Embryonic facial prominence (tissue), 1 donor: Measurements from ENCODE around the gene BDH1.

Source experiments
- DNase-seq: peaks from one replicate; pipeline ENCODE4 v3.0.0-alpha.2; 2016; ENCODE audit errors: extremely low spot score

BDH1 gene

DNA sequence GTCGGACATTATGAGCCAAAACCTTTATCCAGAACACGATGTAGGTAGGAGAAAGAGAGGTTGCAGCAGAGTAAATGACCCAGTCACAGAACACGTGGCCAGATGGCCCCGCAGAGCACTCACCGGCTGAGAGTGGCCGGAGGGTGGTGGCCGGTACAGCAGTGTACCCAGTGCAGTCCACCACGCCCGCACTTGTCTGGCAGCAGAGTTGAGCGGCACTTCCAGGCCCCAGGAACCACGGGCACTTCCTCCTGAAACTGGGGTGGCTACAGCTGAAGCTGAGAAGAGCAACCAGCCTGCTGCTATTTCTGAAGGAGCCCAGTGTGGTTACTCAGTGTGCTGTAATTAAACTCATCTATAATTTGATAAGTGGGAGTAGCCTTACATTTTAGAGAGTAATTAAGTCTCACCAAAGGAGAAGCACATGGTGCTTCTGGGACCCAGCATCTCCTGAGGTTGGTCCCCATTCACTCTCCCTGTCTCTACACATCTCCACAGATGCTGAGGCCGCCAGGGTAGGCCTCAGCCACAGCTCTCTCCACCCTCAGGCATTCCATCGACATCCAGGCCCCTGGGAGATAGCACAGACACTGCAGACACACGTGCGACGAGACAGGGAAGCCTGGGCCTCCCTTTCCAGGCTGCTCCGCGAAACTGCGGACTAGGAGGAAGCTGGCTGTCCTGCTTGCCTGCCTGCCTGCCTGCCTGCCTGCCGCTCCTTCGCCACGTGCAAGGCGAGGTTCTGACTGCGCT, 49.8 kb downstream of the BDH1 start:
- no peak for DNase-seq

DNA sequence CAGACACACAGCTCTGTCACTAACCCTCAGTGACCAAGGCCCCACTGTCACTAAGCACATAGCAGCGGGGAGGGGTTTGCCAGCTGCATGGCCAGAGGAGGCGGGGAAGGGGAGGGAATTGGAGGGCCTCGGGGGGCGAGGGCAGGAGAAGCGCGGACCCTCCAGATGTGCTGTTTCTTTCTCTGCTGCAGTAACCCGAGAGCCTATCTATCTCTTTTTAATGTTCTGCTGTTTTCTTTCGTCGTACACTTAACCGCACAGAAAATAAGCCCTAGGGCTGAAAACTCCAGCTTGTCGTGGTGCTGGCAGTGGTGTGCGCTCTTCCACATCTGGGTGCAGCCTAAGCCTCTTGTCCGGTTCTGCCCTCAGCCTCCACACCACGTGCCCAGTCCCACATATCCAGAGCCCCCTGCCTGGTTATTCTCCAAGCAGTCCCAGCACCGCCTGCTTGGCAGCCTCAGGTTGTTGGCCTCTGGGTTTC, 51.1 kb downstream of the BDH1 start:
- DNase-seq: no peak

DNA sequence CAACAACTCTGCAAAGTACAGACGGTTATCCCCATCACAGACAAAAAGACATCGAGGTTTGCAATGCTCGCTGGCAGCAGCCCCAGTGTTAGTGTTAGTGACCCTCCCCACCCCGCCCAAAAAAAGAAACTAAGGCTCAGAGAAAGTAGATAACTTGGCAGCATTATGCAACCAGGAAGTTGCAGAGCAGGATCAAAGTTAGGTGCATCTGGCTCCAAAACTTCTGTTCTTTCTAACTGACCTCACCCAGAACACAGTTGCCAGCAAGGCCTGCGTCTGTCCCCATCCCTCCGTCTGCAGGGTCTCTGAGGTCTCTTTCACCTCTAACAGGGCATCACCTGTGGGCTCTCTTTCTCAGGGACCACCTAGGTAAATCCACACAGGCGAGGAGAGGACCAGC, 51.5 kb downstream of the BDH1 start:
- no peak for DNase-seq

DNA sequence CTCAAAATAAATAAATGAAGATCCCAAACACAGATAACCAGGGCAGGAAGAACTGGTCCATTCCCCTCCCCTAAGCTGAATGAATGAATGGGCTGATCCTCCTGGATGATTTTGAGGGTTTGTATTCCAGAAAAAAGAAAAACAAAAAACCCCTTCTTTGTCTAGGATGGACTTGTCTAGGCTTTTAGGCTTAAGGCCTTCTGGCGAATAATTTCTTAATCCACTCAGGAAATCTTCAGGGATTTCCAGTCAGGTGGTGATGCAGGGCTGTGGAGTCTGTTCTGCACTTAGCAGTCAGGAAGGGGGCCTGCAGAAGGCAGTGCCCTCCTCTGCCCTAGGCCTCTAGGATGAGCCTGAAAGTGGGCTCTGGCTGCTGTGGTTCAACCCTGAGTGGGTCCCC, 52.1 kb downstream of the BDH1 start:
- no peak for DNase-seq

DNA sequence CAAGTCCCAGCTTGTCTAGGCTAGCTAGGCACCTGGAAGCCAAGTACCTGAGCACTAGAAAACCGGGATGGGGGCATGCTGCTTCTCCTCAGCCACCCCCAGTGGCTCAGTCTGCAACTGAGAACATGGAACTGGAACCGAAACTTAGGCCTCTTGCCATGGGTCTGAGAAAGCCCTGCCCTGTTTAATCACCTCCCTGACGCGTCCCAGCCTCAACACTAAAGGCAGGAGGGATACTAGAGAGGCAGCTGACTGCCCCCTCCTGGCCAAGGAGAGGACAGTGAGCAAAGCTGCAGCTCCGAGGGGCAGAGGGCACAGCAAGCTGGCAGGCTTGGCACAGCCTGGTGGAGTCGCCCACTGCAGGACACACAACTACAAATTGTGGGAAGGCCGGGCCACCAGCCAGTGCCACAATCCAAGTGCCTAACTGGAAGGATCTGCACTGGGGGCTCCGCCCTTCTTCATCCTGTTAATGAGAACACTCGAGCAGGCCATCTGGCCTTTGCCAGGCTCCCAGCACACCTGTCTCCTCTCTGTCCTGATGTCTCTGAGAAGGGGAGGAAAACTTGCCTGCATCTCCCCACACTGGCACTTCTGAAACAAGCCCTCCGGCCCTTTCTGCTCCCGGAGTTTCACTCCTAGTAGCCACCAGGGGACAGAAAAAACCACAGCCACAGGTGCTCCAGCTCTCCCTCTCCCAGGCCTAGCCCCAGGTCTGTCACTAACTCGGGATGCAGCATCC, 53.7 kb downstream of the BDH1 start:
- no peak for DNase-seq

DNA sequence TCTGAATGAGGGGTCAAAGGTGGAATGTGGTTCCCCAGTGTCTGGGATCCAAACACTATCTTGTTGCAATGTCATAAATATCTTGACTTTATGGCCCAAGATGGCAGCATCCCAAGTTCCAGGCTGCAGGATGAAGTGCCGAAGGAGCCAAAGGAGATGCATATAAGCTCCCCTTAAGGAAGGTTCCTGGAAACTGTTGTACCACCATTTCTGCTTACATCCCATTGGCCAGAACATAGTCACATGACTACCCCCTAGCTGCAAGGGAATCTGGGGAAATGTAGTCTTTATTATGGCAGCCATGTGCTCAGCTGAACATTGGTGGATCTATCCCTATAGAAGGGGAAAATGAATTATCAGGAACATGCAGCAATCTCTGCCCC, 54.3 kb downstream of the BDH1 start:
- DNase-seq: no peak

DNA sequence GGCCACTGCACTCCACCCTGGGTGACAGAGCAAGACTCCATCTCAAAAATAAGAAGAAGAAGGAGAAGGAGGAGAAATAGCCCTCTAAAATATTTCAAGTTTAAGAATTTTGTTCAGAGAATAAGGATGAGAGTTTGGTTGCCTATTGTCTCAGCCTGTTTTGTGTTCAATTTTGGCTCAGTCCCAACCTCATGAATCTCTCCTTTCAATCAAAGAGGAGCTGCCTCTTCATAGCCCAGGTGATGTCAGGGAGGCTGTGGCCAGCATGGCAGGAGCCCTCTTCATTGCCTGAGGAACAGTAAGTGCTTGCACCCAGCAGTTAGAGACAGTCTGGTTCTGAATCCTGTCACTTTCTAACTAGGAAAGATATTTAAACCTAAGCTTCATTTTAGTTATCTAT, 55.0 kb downstream of the BDH1 start:
- DNase-seq: no peak

DNA sequence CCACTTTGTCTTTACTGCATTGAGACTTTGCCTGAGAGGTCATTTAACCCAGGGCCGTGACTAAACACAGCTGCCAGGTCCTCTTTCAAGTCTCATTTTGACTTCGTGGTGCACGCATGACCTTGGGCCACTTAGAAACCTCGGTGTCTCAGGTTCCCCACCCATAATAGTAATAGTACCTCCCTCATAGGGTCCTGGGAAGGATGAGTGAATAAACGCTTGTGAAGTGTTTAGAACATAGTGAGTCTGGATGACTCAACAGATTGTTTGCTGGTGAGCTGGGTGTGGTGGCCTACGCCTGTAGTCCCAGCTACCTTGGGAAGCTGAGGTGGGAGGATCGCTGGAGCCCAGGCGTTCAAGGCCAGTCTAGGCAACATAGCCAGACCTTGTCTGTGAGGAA, 56.3 kb downstream of the BDH1 start:
- no peak for DNase-seq

DNA sequence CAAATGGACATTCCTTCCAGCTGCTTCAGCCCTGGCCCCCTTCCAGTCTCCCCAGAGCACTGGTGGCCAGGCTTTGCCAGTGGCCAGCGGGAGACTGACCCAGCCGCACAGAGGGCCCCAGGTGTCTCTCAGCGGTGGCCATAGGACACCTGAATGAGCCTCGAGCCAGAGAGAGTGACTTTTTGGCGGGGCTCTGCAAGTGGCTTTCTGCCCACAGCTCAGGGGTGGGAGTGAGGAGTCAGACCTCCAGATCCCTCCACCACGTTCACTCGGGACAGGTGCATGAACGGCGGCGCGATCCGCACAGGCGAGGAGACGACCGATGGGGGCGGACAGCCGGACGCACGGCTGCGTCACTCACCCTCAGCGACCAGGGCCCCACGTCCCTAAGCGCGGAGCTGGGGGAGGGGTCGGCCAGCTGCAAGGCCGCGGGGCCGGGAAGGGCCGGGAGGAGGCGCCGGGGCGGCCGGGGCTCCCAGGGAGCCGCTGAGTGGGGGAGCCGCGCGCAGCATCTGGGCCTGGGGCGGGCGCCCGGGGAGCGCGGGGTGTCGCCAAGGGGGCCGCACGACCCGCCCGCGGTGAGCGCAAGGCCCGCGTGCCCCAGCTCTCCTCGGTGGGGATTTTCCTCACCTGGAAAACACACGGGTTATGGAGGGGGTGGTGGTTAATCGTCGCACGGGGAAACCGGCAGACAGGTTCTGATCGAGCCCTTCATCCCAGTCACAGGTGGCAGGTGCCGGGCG, 57.1 kb downstream of the BDH1 start:
- no peak for DNase-seq

DNA sequence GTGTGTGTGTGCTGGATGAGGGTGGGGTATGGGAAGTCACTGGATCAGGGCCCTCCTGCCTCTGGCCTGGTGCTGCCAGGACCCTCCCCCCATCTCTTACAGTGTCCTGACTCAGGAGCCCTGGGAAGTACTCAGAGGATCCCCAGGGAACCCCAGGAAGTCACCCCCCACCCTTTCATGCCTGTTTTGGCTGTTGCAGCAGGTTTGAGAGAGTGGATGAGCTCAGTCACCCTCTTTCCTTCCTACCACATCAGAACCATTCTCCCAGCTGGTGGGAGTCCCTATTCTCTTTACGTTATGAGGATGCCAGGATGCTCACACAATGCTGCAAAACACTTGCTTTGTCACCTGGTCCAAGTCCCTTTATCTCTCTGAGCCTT, 59.0 kb downstream of the BDH1 start:
- DNase-seq: no peak

DNA sequence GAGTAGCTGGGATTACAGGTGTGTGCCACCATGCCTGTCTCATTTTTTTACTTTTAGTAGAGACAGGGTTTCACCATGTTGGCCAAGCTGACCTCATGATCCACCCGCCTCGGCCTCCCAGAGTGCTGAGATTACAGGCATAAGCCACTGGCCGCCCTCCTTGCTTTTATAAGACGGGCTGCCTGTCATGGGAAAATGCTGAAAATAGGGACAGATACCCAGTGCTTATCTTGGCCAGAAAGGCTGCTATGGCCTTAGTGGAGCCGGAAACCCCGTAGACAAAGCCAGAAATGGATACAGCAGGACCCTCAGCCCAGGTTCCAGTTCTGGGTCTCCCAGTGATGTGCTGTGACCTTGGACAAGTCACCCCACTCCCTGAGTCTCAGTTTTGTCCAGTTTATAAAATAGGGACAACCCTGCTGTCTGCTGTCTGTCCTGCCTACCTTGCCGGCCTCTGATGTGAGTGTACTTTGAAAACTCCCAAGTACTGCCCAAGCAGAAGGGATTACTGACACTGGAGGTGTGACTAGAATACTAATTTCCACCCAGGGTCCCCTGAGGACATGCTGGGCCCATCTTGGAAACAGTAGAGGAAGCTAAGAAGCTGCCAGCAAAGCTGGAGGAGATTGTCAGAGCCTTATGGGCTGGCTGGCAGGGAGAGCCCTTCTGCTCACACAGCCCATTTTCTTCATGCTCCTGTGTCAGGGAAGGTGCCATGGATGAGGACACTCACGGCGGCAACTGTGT, 59.6 kb downstream of the BDH1 start:
- DNase-seq: no peak

DNA sequence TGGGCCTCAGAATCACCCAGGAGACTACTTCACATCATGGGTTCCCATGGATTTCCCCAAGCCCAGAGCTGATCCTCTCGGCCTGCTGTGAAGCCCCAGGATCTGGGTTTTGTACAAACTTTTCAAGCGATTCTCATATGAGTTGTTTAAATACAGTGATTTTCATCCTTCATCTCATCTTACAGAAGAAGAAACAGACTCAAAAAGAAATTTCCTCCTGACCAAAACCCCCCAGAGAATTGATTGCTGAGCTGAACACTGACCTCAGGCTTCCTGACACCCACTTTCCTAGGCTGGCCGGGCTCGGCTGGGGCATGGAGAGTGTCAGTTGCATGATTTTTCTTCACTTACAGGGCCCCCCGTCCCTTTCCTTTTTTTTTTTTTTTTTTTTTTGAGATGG, 60.3 kb downstream of the BDH1 start:
- DNase-seq: no peak

DNA sequence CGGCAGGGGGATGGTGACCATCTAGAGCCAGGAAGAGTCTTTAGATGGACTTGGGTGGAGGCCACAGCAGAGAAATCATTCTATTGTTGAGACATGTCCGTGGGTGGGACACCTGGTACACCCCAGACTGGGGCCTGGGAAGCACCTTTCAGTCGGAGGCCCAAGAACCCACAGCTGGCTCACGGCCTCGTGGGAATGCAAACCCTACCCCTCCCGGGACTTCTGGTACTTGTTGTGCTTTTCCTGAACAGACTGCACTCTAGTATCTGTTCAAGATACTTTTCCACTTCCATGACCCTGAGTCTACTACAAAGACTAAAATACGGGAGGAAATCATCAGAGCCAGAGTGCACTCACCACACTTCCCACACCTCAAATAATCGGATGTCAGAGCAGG, 60.7 kb downstream of the BDH1 start:
- DNase-seq: no peak

DNA sequence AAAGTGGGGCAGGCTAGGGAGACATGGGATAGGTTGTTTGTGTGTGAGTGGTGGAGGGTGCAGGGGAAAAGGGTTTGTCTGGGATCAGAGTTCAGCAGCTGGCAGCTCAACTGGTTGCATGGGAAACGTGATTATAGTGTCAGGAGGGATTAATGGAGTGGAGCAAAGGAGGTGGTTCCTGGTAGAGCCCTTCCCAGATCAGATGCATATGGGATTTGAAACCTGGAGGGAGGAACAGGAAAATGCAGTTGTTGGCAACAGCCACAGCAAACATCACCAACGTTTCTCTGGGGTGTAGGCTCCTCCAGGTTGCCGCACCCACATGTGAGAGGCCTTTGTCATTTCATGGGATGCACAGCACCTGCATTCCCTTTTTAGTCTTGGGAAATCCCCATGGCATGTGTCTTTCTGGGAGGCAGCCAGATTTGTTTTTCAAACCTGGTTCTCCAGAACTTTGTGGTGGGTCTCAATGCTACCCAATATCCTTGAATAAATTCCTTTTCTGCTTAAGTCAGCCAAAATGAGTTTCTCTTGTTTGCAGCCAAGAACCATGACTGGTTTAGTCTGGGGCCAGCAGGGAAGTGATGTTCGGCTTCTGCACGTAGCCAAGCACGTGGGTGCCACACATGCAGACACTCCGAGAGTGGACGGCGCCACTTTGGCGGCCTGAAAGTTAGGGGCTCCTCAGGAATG, 61.3 kb downstream of the BDH1 start:
- DNase-seq: no peak

DNA sequence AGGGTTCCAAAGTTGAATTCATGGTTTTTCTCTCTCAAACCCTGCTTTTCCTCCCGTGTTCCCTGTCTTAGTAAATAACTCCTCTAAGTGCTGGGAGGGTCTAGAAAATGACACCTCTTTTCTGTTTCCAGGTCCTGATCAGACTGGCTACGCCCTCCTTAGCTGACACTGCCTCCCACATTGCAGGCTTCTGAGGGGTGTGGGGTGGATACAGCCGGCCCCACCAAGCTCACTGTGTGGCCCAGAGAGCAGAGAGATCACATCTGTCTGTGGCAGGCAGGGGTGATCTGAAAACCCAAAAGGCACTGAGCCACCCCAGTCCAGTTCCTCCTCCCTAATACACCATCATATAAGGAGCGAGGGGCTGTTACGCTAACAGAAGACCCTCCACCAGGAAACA, 62.7 kb downstream of the BDH1 start:
- DNase-seq: no peak

DNA sequence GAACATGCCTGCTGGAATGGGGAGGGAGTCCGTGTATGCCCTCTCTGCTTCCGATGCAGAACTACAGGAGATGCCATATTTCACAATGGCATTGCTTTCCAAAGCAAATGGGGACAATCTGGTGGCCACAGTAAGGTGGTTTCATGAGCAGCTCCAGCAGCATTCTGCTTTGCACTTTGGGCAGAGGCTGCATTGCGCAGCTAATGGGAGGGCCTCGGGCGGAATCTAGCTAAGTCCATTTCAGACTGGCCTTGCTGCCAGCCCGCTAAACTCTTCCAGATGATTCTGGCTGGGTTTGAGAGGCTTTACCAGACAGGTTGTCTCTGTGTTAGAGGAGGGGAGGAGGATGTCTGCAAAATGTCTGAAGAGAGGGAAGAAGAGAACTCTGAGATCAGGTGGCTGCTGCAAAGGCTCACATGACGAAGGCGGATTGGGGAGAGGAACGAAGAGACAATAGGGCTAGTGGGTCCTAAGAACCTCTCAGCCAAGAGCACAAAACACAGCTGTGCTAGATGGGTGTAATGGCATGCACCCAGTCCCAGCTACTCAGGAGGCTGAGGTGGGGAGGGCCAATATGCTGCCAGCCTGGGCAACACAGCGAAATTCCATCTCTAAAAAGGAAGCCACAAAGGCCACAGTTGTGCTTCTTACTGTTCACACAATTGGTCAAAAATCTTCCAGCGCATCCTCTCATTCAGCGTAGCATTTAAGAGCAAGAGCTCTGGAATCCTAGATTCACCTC, 63.7 kb downstream of the BDH1 start:
- DNase-seq: no peak

DNA sequence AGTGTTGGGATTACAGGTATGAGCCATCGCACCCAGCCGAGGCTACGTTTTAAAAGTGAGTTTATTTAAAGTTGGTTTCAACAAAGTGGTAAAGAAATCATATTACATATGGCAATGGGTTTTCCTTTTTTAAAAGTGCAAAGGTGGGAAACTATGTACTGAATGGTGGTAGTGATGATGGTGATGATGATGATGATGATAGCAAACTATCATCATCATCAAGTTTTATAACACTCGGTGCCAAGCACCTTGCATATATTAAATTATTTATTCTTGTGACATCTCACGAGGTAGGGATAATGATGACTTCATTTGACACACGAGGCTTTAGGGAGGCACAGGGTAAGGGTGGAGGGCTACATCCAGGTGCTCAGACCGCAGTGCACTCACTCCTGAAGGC, 64.3 kb downstream of the BDH1 start:
- DNase-seq: no peak

DNA sequence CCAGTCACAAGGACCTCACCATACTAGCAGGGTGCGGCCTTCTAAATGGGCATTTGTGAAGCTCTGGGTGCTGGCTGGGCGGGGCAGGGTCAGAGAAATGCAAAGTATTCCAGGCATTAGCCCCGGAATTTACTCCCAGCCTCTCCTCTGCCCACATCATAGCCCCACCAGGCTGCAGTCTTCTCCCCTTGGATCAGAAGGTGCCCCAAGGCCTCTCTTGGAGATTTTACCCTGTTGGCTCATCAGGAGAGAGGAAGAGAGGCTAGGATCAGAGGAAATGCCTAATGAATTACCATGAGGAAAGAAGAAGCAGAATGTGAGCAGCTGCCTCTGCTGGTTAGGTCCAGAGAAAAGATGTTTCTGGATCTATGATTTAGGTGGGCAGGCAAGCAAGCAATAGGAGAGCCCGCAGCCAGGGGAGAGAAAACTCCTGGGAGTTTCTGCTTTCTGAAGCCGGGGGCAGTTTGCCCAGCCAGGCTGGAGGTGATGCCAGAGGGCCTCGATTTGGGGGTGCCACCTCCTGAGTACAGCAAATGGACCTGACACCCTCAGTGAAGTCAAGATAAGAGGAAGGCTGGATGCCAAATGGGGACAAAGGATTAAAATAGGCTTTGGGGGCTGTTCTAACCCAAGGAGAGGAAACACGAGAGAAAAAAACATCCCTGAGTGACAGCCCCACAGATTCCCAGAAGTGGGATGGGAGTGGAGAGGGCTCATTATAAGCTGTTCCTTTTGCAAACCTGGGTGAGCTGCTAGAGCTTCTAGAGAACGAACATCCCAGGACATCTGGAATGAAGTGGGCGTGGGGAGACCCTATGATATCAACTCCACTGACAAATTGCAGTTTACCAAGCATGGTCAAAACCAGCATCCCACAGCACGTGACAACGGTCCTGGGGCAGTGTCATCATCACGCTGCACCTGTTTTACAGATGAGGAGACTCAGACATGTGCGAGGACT, 65.4 kb downstream of the BDH1 start:
- DNase-seq: no peak

DNA sequence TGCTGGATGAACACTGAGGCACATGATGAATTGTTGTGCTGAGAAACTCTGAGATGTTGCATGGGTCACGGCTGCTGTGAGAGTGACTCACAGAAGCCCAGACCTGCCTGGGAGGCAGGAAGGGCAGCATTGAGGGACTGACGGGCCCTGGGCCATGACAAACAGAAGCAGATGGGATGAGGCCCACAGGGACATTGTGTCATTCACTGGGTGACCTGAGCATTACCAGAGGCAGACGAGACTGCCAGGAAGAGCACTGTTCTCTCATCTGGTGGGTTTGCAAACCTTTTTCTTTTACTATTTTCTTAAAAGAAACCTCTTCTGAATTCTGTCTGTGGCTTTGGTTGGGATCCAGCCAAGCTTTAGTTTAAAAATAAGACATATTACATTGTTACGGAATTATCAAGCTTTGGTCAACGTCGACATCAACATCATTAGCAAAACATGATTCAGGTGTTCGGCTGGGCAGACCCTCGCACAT, 67.8 kb downstream of the BDH1 start:
- no peak for DNase-seq
